Measurements from ENCODE around the gene CHN2.

Gene CHN2

DNA sequence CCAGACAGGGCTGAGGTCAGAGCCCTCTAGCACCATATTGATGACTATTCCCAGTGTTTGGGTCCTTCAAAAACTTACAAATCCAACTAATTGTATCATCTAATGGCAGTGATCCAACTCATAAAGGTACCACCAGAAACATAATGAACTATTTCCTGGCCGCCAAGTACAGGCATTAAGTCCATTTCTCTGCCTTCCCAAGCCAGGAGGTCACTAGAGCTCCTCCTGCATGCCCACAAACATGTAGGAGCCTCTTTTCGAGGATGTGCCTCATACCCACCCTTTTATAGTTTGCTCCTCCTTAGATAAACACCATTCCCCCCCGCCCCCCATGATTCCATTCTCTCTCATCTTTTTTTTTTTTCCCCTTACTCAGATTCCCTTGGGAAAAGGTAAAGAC lies 91.3 kb downstream of the CHN2 start:
- no peak overlapping the region for H3K27ac ChIP-seq (ENCODE audit: low read depth, low read length)
- H3K36me3 ChIP-seq (ENCODE audit: control insufficient read depth, insufficient read depth, low read length): no peaks in the 10 kb centered on the region
- H3K27me3 ChIP-seq (ENCODE audit: control insufficient read depth, insufficient read depth, low read length): no peaks in the 10 kb centered on the region
- no peaks in the 10 kb centered on the region for H3K9me3 ChIP-seq (ENCODE audit: control insufficient read depth, insufficient read depth, low read depth, low read length)
- no peak overlapping the region for H3K9ac ChIP-seq (ENCODE audit: low read length)
- H3K4me1 ChIP-seq (ENCODE audit: control insufficient read depth, insufficient read depth, low read length): peaks cover 41% of the 10 kb centered on the region
- no peak overlapping the region for H3K4me3 ChIP-seq (ENCODE audit: low read depth, low read length)

- H3K4me1 ChIP-seq (ENCODE audit: control insufficient read depth, insufficient read depth, low read length): peaks cover 38% of the 10 kb centered on the region
- no peak overlapping the region for H3K27ac ChIP-seq (ENCODE audit: low read depth, low read length)
- H3K9ac ChIP-seq (ENCODE audit: low read length): no peak overlapping the region
- H3K36me3 ChIP-seq (ENCODE audit: control insufficient read depth, insufficient read depth, low read length): no peaks in the 10 kb centered on the region
- H3K4me3 ChIP-seq (ENCODE audit: low read depth, low read length): no peak overlapping the region
- no peaks in the 10 kb centered on the region for H3K27me3 ChIP-seq (ENCODE audit: control insufficient read depth, insufficient read depth, low read length)
- H3K9me3 ChIP-seq (ENCODE audit: control insufficient read depth, insufficient read depth, low read depth, low read length): no peaks in the 10 kb centered on the region
Observed at GRCh38 chr7:29287366-29287765, 92.8 kb downstream of the CHN2 start.

DNA sequence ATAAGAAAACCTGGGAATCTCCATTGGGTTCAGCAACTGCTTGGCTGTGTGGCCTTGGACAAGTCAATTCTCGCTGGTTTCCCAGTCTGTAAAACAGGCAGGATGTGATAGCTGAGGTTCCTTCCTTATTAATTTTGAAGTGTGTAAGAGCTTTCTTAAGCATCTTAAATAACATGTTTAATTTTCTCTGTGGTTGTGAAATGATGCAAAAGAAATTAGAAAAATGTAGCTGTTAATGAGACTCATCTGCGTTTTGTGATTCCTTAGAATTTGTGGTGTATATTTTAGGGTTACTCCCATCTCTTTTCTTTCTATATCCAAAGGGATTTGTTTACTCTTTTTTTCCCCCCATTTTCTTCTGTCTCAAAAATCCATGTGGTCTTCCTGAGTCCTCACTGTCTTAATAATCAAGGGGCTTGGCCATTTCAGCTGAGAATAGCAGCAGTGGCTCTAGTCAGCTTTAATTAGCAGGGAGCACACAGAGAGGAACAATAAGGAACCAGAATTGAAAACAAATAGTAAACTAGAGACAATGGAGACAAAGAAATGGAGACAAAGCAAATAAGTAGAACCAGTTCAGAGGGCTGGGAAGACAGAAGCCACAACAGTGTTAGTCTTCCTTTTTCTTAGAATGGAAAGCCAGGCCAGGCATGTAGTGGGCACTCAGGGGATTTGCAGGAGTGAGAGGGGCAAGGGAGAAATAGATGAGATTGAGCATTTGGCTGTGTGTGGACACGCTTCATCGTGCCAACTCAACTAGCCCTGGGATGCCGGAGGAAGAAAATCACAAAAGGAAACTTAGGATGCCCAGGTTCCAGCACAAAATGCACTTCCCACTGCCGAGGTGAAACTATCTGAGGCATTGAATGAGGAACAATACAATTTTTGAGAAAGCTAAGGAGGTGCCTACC lies 93.9 kb downstream of the CHN2 start:
- no peak overlapping the region for H3K27ac ChIP-seq (ENCODE audit: low read depth, low read length)
- H3K4me1 ChIP-seq (ENCODE audit: control insufficient read depth, insufficient read depth, low read length): peaks cover 36% of the 10 kb centered on the region
- no peak overlapping the region for H3K9ac ChIP-seq (ENCODE audit: low read length)
- no peaks in the 10 kb centered on the region for H3K36me3 ChIP-seq (ENCODE audit: control insufficient read depth, insufficient read depth, low read length)
- no peaks in the 10 kb centered on the region for H3K9me3 ChIP-seq (ENCODE audit: control insufficient read depth, insufficient read depth, low read depth, low read length)
- no peak overlapping the region for H3K4me3 ChIP-seq (ENCODE audit: low read depth, low read length)
- no peaks in the 10 kb centered on the region for H3K27me3 ChIP-seq (ENCODE audit: control insufficient read depth, insufficient read depth, low read length)

DNA sequence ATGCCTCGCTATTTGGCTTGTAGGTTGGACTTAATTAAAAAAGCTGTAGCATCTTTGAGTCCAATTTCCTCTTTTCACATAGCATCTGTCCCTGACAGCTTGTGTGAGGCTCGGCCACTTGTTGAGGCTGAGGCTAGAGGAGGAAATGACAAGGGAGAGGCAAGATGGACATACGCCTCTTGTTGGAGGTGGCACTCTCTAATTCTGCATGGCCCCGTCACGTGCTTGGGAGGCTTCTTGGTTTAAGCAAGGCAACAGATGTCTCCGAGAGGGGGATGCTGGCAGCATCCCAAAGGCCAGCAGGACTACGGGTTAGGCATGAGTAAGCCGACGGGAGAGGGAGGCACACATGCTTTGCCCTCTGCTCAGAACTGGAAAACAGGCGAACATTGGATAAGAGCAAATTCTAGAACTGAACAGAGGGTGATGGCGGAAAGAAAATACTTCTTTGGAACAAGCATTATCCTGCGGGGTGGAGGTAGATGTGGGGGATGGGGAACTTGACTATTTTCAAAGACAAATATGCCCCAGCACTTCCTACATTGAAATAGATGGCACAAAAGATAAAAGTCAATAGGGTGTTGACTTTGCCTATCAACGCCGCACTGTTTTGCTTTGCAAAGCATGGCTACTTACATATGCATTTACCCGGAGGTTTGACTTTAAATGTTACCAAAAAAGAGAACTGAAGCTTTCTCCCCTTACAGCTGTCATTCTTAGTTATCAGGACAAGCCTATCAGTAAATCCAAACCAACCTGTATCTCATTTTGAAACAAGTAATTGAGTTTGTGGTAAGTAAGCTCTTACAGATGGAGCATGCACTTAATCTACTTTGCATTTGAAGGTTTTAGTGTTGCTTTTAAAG lies 94.8 kb downstream of the CHN2 start:
- no peak overlapping the region for H3K9ac ChIP-seq (ENCODE audit: low read length)
- H3K9me3 ChIP-seq (ENCODE audit: control insufficient read depth, insufficient read depth, low read depth, low read length): no peaks in the 10 kb centered on the region
- no peaks in the 10 kb centered on the region for H3K27me3 ChIP-seq (ENCODE audit: control insufficient read depth, insufficient read depth, low read length)
- H3K4me1 ChIP-seq (ENCODE audit: control insufficient read depth, insufficient read depth, low read length): peaks cover 39% of the 10 kb centered on the region
- no peak overlapping the region for H3K4me3 ChIP-seq (ENCODE audit: low read depth, low read length)
- H3K36me3 ChIP-seq (ENCODE audit: control insufficient read depth, insufficient read depth, low read length): no peaks in the 10 kb centered on the region
- no peak overlapping the region for H3K27ac ChIP-seq (ENCODE audit: low read depth, low read length)

- no peaks in the 10 kb centered on the region for H3K27me3 ChIP-seq (ENCODE audit: control insufficient read depth, insufficient read depth, low read length)
- H3K9ac ChIP-seq (ENCODE audit: low read length): no peak overlapping the region
- H3K36me3 ChIP-seq (ENCODE audit: control insufficient read depth, insufficient read depth, low read length): no peaks in the 10 kb centered on the region
- H3K4me3 ChIP-seq (ENCODE audit: low read depth, low read length): no peak overlapping the region
- H3K27ac ChIP-seq (ENCODE audit: low read depth, low read length): no peak overlapping the region
- no peaks in the 10 kb centered on the region for H3K9me3 ChIP-seq (ENCODE audit: control insufficient read depth, insufficient read depth, low read depth, low read length)
- peaks cover 44% of the 10 kb centered on the region for H3K4me1 ChIP-seq (ENCODE audit: control insufficient read depth, insufficient read depth, low read length)
Observed at GRCh38 chr7:29290829-29291228, 96.3 kb downstream of the CHN2 start.

- Histone ChIP-seq H3K4me3 (ENCODE audit: low read depth, low read length) (no peak overlapping the region), H3K27me3 (ENCODE audit: control insufficient read depth, insufficient read depth, low read length) (no peaks in the 10 kb centered on the region), H3K9ac (ENCODE audit: low read length) (no peak overlapping the region), H3K36me3 (ENCODE audit: control insufficient read depth, insufficient read depth, low read length) (no peaks in the 10 kb centered on the region), H3K9me3 (ENCODE audit: control insufficient read depth, insufficient read depth, low read depth, low read length) (no peaks in the 10 kb centered on the region), H3K4me1 (ENCODE audit: control insufficient read depth, insufficient read depth, low read length) (peaks cover 50% of the 10 kb centered on the region), H3K27ac (ENCODE audit: low read depth, low read length) (no peak overlapping the region)
Observed at GRCh38 chr7:29291723-29292618, 97.4 kb downstream of the CHN2 start.

DNA sequence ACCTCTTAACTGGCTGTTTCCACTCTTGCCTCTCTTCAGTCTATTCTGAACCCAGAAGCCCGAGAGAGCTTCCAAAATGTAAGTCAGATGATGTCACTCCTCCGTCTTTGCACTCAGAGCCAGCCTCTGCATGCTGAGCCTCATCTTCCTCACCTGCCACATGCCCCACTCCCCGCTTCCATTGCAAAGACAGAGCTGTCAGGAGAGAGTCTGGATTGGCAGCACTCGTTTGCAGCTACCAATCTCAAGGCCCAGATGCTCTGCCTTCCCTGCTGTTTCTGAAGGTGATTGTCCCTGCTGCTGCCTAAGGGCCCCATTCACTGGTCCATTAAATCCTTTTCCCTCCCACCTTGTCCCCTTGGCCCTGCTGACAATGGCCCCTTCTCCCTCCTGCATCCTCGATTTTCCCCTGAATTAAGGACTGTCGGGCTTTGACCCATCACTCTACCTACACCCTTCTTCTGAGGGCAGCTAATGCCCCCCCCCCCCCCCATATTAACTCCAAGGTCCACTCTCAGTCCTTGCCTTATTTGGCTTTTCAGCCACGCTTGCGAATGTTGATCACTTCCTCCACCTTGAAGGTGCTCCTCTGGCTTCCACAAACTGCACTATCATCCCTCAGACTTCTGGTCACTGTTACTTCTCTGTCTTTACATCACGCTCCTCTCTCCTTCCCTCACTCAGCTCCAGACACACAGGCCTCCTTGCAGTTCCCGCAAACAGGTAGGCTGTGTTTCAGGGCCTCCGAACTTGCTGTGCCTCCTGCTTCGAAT lies 98.5 kb downstream of the CHN2 start:
- H3K4me1 ChIP-seq (ENCODE audit: control insufficient read depth, insufficient read depth, low read length): peaks cover 60% of the 10 kb centered on the region
- H3K36me3 ChIP-seq (ENCODE audit: control insufficient read depth, insufficient read depth, low read length): no peaks in the 10 kb centered on the region
- H3K4me3 ChIP-seq (ENCODE audit: low read depth, low read length): no peak overlapping the region
- H3K27me3 ChIP-seq (ENCODE audit: control insufficient read depth, insufficient read depth, low read length): no peaks in the 10 kb centered on the region
- H3K27ac ChIP-seq (ENCODE audit: low read depth, low read length): no peak overlapping the region
- H3K9ac ChIP-seq (ENCODE audit: low read length): no peak overlapping the region
- no peaks in the 10 kb centered on the region for H3K9me3 ChIP-seq (ENCODE audit: control insufficient read depth, insufficient read depth, low read depth, low read length)

DNA sequence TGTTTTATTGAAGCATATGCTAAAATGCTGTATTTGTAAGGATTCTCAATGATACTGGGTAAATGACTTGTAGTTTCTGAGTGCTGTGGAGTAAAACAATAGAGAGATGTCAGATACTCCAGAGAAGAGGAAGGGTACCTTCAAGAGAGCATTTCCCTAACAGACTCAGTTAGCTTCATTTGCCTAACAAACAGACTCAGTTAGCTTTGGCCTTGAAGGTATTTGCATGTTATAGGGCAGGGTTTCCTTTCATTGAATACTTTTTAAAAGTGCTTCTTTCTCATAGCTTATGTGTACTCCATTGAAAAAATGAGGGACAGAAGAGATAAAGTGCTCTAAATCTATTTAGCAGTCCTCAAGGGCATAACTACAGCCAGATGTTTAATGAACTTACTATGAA lies 101.8 kb downstream of the CHN2 start:
- no peak overlapping the region for H3K4me3 ChIP-seq (ENCODE audit: low read depth, low read length)
- H3K4me1 ChIP-seq (ENCODE audit: control insufficient read depth, insufficient read depth, low read length): peaks cover 54% of the 10 kb centered on the region

DNA sequence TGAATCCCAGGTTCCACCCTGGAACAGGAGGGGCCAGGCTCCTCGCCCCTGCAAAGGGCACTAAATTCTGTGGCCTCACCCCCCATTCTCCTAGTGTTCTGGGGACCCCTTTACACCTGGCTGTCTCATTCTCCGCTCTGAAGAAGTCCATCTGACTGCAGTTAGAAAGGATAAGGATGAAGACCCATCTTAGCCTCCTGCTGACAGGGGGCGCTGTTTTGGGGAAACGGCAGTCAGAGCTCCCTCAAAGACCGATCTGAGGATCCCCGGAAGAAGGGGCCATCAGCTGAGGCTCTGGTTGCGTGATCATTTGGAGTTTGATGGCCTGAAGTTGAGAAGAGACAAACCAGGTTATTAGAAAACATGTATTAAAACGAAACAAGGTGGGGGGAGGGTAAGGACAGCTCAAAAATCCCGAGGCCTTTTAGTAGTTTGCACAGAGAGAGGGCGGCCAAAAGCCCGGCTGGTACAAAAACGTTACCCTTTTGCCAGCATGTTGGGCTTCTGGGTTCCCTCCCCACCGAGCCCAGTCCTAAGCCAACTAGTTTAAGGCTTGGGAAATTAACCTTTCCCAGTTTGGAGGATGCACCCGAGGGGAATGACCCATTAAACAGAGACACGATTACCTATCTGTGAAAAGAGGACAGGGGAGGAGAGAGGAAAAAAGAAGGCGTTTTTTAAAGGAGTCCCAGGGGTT lies 102.8 kb downstream of the CHN2 start:
- Histone ChIP-seq H3K4me1 (ENCODE audit: control insufficient read depth, insufficient read depth, low read length) (peaks cover 54% of the 10 kb centered on the region), H3K9me3 (ENCODE audit: control insufficient read depth, insufficient read depth, low read depth, low read length) (no peaks in the 10 kb centered on the region), H3K9ac (ENCODE audit: low read length) (no peak overlapping the region), H3K27me3 (ENCODE audit: control insufficient read depth, insufficient read depth, low read length) (no peaks in the 10 kb centered on the region), H3K36me3 (ENCODE audit: control insufficient read depth, insufficient read depth, low read length) (no peaks in the 10 kb centered on the region), H3K4me3 (ENCODE audit: low read depth, low read length) (no peak overlapping the region), H3K27ac (ENCODE audit: low read depth, low read length) (no peak overlapping the region)

More for the DNA sequence above, 101.8 kb downstream of the CHN2 start:
- H3K27me3 ChIP-seq (ENCODE audit: control insufficient read depth, insufficient read depth, low read length): no peaks in the 10 kb centered on the region
- H3K36me3 ChIP-seq (ENCODE audit: control insufficient read depth, insufficient read depth, low read length): no peaks in the 10 kb centered on the region
- H3K9ac ChIP-seq (ENCODE audit: low read length): no peak overlapping the region
- no peak overlapping the region for H3K27ac ChIP-seq (ENCODE audit: low read depth, low read length)
- H3K9me3 ChIP-seq (ENCODE audit: control insufficient read depth, insufficient read depth, low read depth, low read length): no peaks in the 10 kb centered on the region

- Histone ChIP-seq H3K9me3 (ENCODE audit: control insufficient read depth, insufficient read depth, low read depth, low read length) (no peaks in the 10 kb centered on the region), H3K4me1 (ENCODE audit: control insufficient read depth, insufficient read depth, low read length) (peaks cover 47% of the 10 kb centered on the region), H3K9ac (ENCODE audit: low read length) (no peak overlapping the region), H3K27ac (ENCODE audit: low read depth, low read length) (no peak overlapping the region), H3K27me3 (ENCODE audit: control insufficient read depth, insufficient read depth, low read length) (no peaks in the 10 kb centered on the region), H3K36me3 (ENCODE audit: control insufficient read depth, insufficient read depth, low read length) (no peaks in the 10 kb centered on the region), H3K4me3 (ENCODE audit: low read depth, low read length) (no peak overlapping the region)
Observed at GRCh38 chr7:29299086-29299485, 104.5 kb downstream of the CHN2 start.
